HepG2 (cell line): ENCODE results near the gene MRM2. TPM values are rescaled to one million over a fixed set of nuclear protein-coding genes. Genes with fewer than 3 reads are reported as not detected.

Source experiments
- ATAC-seq: fragments of 200-7000 bp; cut with Tn5 transposase; 3 replicates; pipeline ENCODE4 v1.9.1; 2020; ENCODE audit warnings: mild to moderate bottlenecking, moderate library complexity
- BruUV-seq: library from RNA; stranded (reverse); fragments of 400-500 nt; replicated peaks from 2 replicates; lab custom pipeline; 2021; lab: Mats Ljungman, UMichigan
- CTCF ChIA-PET: fragments of 300-600 bp; formaldehyde crosslinking; extraction: SDS; loops from one replicate; lab custom pipeline; 2021; ENCODE audit warnings: low total read pairs, inconsistent platforms, low intra/inter-chr PET ratio; lab: Yijun Ruan, JAX
- POLR2A ChIA-PET: fragments of 350-600 bp; sonication (Branson Sonifier 250); formaldehyde crosslinking; loops from one replicate; lab custom pipeline; 2020; ENCODE audit warnings: antibody characterized with exemption, inconsistent platforms; lab: Yijun Ruan, JAX
- DNase-seq: peaks from one replicate; pipeline ENCODE4 v3.0.0-alpha.2; 2015; ENCODE audit warnings: low spot score
- FAIRE-seq: peaks from 3 replicates; lab custom pipeline; 2011; peaks lifted over from hg19 to GRCh38; lab: Jason Lieb, UNC
- H2AFZ ChIP-seq: one replicate; pipeline ENCODE4 v1.6.1; 2011; ENCODE audit warnings: low read length, inconsistent platforms
- H3K27ac ChIP-seq: fragments of 300-600 bp; 3 replicates; pipeline ENCODE4 v1.8.0; 2011; ENCODE audit warnings: mixed run types, mild to moderate bottlenecking, mixed read lengths, low read length, inconsistent platforms; ENCODE audit not compliant: insufficient read depth; ENCODE audit errors: extremely low read length
- H3K27me3 ChIP-seq, 2 experiments: fragments of 200-600 bp in 1 of 2; 2 replicates in 1 of 2; 3 replicates in 1 of 2; pipeline versions ENCODE4 v1.6.0 to v1.8.0; 2011; ENCODE audit warnings: low read length in 2 of 2, mild to moderate bottlenecking in 2 of 2, moderate library complexity in 2 of 2, inconsistent platforms in 1 of 2; ENCODE audit not compliant: insufficient read depth in 2 of 2, control insufficient read depth in 1 of 2
- H3K36me3 ChIP-seq, 2 experiments: fragments of 200-600 bp in 1 of 2; replicated peaks in 1 of 2; 2 replicates in 1 of 2; 3 replicates in 1 of 2; pipeline versions ENCODE4 v1.5.1 to v1.8.0; 2011; ENCODE audit warnings: low read length in 2 of 2, inconsistent platforms in 1 of 2; ENCODE audit not compliant: insufficient read depth in 2 of 2, control insufficient read depth in 1 of 2
- H3K4me1 ChIP-seq: 2 replicates; pipeline ENCODE4 v1.5.1; 2012; ENCODE audit warnings: low read length, inconsistent platforms; ENCODE audit not compliant: insufficient read depth
- H3K4me2 ChIP-seq: 2 replicates; pipeline ENCODE4 v1.6.0; 2011; ENCODE audit warnings: low read depth, low read length, inconsistent platforms
- H3K4me3 ChIP-seq, 3 experiments: fragments of 200-600 bp in 1 of 3; sonication (generic), shearing (Covaris generic) in 1 of 3; replicated peaks in 1 of 3; 2 replicates each; pipeline ENCODE4 v1.5.1; 2011 to 2016; ENCODE audit warnings: low read length in 3 of 3, inconsistent platforms in 2 of 3, low read depth in 2 of 3, mild to moderate bottlenecking in 2 of 3, control low read depth in 1 of 3, mixed read lengths in 1 of 3; ENCODE audit not compliant: insufficient read depth in 1 of 3
- H3K79me2 ChIP-seq: one replicate; pipeline ENCODE4 v1.6.1; 2011; ENCODE audit warnings: low read length, inconsistent platforms; ENCODE audit not compliant: insufficient read depth
- H3K9ac ChIP-seq: 2 replicates; pipeline ENCODE4 v1.6.0; 2011; ENCODE audit warnings: mild to moderate bottlenecking, low read depth, low read length, inconsistent platforms; ENCODE audit not compliant: insufficient read depth
- H3K9me3 ChIP-seq: 2 replicates; pipeline ENCODE4 v1.5.1; 2012; ENCODE audit warnings: mild to moderate bottlenecking, low read length
- H4K20me1 ChIP-seq: 2 replicates; pipeline ENCODE4 v1.6.0; 2011; ENCODE audit warnings: inconsistent platforms, mild to moderate bottlenecking, low read length, moderate library complexity; ENCODE audit not compliant: insufficient read depth
- BATF2 ChIP-seq: sonication (generic); formaldehyde crosslinking; IDR thresholded peaks from 2 replicates; pipeline ENCODE4 v1.8.0; 2022; ENCODE audit warnings: mild to moderate bottlenecking, missing genetic modification reagents, moderate library complexity
- NRL ChIP-seq: sonication (generic); formaldehyde crosslinking; IDR thresholded peaks from 2 replicates; pipeline ENCODE4 v1.5.0; 2020; ENCODE audit warnings: missing genetic modification reagents, mild to moderate bottlenecking, moderate library complexity, borderline replicate concordance
- TEAD2 ChIP-seq: sonication (generic); formaldehyde crosslinking; IDR thresholded peaks from 2 replicates; pipeline ENCODE4 v1.9.0; 2021; ENCODE audit warnings: missing genetic modification reagents
- ZNF597 ChIP-seq: sonication (generic); formaldehyde crosslinking; IDR thresholded peaks from 2 replicates; pipeline ENCODE4 v1.5.0; 2020; ENCODE audit warnings: missing genetic modification reagents
- WGBS: methylation state at CpG from one replicate; pipeline ENCODE4 v1.1.6; 2017; ENCODE audit warnings: low lambda C conversion rate; 5-methylcytosine and 5-hydroxymethylcytosine counted together
- in situ Hi-C: cut with HindIII; loops from 2 replicates; pipeline ENCODE4 v1.10.0; 2017; ENCODE audit warnings: low pct_unique_long_range_greater_than_20kb; ENCODE audit not compliant: extremely low pct_ligation_motif_present
- intact Hi-C: fragments of 100-400 bp; cut with micrococcal nuclease; formaldehyde crosslinking; loops from one replicate; pipeline ENCODE4 v1.10.0; 2022; ENCODE audit not compliant: unreplicated experiment
- polyA plus RNA-seq, 8 experiments: library from polyadenylated mRNA; depleted of rRNA in 3 of 8; stranded (reverse) in 7 of 8; unstranded in 1 of 8; fragments of >200 nt; fragmentation: Illumina TruSeq in 4 of 8; extraction: Trizol in 4 of 8; gene quantifications; 2 replicates each; pipeline versions ENCODE4 v1.2.1 to v1.2.3, GENCODE V29; 2011 to 2016; ENCODE audit warnings: low read depth in 4 of 8, missing spikeins in 1 of 8, mixed read lengths in 1 of 8; ENCODE audit not compliant: insufficient read depth in 1 of 8
- total RNA-seq, 5 experiments: library from RNA; depleted of rRNA; stranded (reverse); fragments of >200 nt; fragmentation: Illumina TruSeq; extraction: Trizol; gene quantifications; 2 replicates each; pipeline ENCODE4 v1.2.3, GENCODE V29; 2016; ENCODE audit warnings: low read depth in 1 of 5

MRM2 gene
- total and polyA plus RNA-seq, 2 of the 13 experiments (the other 11 are each of a cell fraction or from before 2014, with no cell fraction given): 13.2 to 34.2 TPM

GRCh38 chr7:2203766-2204300, 38.2 kb downstream of the MRM2 start:
- no peak for ATAC-seq
- Histone ChIP-seq H3K27me3 (no peaks in the 10 kb centered on the region), H2AFZ (no peak overlapping the region), H3K9ac (no peak overlapping the region), H4K20me1 (no peaks in the 10 kb centered on the region), H3K4me1 (no peaks in the 10 kb centered on the region), H3K4me2 (no peak overlapping the region), H3K27ac (no peak overlapping the region), H3K4me3 (no peak overlapping the region), H3K79me2 (peaks cover 3% of the 10 kb centered on the region), H3K9me3 (no peaks in the 10 kb centered on the region), H3K36me3 (peaks cover 30 to 73% of the 10 kb centered on the region in 2 experiments; a peak in 4 of 5 replicates)
- intact Hi-C loops (no loop called here), in situ Hi-C loops (loop anchor here (25.0 kb wide), 1 partner anchor 617 kb away; no protein-coding TSS in a partner anchor)
- CTCF ChIA-PET: no interaction called here
- no peak for FAIRE-seq
- DNase-seq: no peak
- WGBS: 96% methylated on average over 11 of the region's 13 CpGs
- TF ChIP-seq BATF2 (CRISPR knock-in tag): no peak
- no peak for TF ChIP-seq ZNF597 (CRISPR knock-in tag)
- TF ChIP-seq NRL (CRISPR knock-in tag): no peak
- TF ChIP-seq TEAD2 (CRISPR knock-in tag): no peak
- POLR2A ChIA-PET: no interaction called here
- no TSS peak for BruUV-seq
